Body of pancreas (tissue), 4 donors: ENCODE measurements around the gene MTF1.

ENCODE experiments used
- CTCF ChIP-seq, 7 experiments: fragments of 450-650 bp in 4 of 7; fragments of 200-600 bp in 3 of 7; sonication (generic) in 3 of 7; IDR thresholded peaks; one replicate each; pipeline ENCODE4 v1.5.1; 2016 to 2019; ENCODE audit warnings: antibody characterized with exemption in 7 of 7
- POLR2A ChIP-seq, 3 donors: fragments of 450-650 bp; IDR thresholded peaks; one replicate each; pipeline ENCODE4 v1.6.1; 2016; ENCODE audit warnings: antibody characterized with exemption in 3 of 3, mild to moderate bottlenecking in 2 of 3

DNA sequence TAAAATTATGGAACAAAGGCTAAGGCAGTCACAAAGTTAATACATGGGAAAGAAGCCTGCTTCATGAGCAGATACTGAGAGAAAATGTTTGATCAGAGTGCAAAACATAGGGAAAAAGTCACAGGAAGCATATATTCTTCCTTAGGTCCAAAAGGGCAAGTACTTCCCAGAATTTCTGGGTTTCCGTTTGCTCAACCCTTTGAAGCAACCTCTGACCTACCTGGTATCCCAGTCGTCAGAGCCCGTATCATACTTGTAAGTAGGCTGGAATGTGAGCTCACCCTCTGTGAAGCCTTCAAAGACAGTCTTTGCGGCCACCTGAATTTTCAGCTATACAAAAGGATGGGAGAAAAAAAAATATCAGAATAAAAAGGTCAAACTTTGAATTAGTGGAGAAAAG lies 20.5 kb upstream of the MTF1 start:
- no peak for TF ChIP-seq POLR2A (IDR thresholded peaks at IDR 0.05)
- TF ChIP-seq CTCF (IDR thresholded peaks at IDR 0.05) = no peak
